GM21737 (cell line): ENCODE results near the gene RANBP17.

Experiments used
- ATAC-seq: cut with Tn5 transposase; IDR thresholded peaks from one replicate; pipeline ENCODE4 v1.9.1; 2021; ENCODE audit warnings: mild to moderate bottlenecking, moderate library complexity; ENCODE audit not compliant: unreplicated experiment

The RANBP17 gene

DNA sequence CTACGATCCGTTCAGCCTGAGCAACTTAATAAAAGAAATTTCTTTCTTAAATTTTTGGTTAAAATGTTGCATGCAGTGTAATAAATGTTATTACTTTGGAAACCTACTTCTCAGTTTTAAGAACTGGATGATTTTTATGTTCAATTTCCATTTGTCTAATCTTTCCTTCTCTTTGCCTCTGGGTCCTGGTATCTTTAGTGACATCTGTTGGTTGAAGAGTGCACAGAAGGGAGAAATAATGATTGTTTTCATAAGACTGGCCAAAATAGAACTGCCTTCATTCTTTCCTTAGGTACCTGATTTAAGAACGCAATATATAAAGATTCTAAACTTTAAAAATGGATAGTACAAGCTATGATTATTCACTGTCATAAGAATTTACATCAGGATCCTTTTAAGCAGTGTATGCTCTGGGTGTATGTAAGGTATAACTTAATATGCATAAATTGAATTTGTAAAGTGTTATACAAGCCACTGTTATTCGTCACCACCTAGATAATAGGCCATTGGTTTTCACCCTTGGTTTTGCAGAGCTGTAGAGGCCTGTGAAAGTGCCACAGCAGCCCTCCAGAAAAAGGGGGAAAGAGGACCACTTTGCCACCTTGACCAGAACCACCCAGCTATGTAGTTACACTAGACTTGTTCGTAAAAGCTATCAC lies 364.4 kb downstream of the RANBP17 start:
- ATAC-seq, result no peak

DNA sequence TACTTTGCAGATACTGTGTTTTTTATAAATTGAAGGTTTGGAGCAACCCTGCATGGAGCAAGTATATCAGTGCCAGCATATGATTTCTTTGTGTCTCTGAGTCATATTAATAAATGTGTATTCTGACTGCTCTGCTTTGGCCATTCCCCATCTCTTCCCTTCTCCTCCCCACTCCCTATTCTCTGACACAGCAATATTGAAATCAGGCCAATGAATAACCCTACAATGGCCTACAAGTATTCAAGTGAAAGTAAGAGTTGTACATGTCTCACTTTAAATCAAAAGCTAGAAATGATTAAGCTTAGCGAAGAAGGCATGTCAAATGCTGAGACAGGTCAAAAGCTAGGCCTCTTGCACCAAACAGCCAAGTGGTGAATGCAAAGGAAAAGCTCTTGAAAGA lies 365.0 kb downstream of the RANBP17 start:
- no peak for ATAC-seq

DNA sequence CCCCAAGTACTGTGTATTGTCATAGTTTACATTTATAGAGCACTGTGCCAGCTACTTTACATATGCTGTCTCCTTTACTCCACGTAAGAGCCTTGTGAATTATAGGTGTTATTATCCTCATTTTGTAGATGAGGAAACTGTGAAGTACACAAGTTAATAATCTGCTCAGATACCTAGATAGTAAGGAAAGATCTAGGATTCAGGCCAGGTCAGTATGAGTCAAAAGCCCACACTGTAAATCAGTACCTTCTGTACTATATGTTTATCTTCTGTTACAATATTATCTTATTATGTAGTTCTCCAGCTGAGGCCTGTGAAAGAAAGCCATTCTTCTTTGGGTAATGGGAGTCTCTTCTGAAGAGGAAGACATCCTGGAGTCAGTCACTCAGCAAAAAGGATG lies 374.8 kb downstream of the RANBP17 start:
- ATAC-seq, result no peak

DNA sequence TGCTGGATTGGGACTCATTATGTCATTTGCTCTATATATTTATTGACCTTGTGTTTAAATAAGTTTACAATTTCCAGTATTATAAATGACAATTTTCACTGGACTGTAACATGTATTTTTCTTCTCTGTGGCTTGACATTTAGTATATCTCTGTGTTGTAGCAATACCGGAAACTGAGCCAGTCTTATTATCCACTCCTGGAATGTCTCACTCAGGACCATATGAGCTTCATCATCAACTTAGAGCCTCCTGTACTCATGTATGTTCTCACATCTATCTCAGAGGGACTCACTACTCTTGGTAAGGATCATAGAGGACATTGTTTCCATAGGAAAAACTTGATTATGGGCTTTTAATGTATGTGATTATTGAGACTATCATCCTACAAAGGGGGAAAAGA lies 380.7 kb downstream of the RANBP17 start:
- no peak for ATAC-seq

DNA sequence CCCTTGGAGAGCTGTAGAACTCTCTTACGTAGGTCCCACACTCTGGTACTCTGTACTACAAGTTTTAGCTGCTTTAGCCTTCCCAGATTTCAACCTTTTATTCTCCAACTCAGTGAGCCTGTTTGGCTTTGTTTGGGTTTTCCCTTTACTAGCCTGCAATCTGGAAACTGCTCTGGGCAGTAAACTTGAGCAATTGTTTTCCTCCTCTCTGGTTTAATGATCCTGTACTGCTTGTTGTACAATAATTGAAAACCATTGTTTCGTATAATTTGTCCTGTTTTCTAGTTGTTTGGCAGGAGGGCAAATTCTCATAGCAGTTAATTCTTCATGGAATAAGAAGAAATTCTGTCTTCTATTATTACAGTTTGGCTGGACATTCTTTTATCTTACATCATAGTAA lies 384.4 kb downstream of the RANBP17 start:
- no peak for ATAC-seq

DNA sequence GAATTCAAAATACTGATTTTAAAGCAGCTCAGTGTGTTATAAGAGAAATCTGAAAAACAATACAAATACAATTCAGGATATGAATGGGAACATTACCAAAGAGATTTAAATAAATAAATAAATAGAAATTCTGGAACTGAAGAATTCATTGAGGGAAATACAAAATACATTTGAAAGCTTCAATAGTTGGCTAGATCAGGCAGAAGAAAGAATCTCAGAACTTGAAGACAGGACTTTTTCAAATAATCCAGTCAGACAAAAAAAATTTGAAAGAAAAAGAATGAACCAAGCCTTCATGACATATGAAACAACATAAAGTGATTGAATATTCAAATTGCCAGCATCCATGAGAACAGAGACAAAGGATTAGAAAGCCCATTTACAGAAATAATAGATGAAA lies 387.6 kb downstream of the RANBP17 start:
- ATAC-seq, result no peak

DNA sequence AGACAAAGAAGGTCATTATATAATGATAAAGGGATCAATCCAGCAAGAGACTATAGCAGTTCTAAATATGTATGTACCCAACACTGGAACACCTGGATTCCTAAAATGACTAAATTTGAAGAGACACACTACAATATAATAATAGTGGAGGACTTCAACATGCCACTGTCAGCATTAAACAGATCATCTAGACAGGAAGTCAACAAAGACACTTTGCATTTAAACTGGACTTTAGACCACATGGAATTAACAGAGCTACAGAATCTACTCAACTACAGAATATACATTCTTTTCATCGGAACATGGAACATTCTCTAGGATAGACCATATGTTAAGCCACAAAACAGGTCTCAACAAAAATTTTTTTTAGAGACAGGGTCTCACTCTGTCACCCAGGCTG lies 388.9 kb downstream of the RANBP17 start:
- ATAC-seq, result no peak

DNA sequence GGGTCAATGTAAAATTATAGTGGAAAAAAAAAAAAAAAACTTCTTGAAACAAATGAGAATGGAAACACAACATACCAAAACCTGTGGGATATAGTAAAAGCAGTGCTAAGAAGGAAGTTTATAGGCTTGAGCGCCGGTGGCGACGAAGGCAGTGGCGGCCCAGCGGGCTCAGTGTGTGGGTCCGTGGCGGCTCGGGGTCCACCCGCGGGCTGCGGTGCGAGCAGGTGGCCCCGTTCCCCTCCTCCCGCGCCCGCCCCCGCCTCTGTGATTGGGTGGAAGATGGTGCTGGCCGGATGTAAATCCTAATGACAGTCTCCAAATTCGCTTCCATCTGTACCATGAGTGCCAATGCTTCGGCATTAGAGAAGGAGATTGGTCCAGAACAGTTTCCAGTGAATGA lies 389.7 kb downstream of the RANBP17 start:
- no peak for ATAC-seq

DNA sequence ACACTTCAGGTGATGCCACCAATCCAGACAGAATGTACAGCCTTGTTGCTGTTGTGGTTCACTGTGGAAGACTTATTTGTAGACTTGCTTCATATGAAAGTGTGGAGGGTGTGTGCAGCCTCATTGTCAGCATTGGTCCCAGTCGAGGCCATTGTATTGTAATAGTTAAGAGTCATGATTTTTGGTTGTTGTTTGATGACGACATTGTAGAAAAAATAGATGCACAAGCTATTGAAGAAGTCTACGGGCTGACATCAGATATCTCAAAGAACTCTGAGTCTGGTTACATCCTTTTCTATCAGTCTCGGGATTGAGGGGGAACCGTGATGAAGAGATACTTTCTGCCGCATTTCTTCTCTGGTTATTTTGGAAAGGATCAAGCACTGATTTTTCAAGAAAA lies 390.9 kb downstream of the RANBP17 start:
- ATAC-seq, result no peak

DNA sequence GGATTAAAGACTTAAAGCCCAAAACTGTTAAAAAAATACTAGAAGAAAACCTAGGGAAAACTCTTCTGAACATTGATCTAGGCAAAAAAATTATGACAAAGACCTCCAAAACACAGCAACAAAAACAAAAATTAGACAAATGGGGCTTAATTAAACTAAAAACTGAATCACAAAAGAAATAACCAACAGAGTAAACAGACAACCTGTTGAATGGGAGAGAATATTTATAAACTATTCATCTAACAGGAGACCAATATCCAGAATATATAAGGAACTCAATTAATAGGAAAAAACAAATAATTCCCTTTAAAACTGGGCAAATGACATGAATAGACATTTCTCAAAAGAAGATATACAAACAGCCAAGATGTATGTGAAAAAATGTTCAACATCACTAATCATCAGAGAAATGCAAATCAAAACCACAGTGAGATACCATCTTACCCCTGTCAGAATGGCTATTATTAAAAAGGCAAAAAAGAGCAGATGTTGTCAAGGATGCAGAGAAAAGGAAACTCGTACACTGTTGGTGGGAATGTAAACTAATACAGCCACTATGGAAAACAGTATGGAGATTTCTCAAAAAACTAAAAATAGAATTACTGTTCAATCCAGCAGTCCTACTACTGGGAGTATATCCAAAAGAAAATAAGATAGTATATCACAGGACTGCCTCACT lies 397.1 kb downstream of the RANBP17 start:
- no peak for ATAC-seq

DNA sequence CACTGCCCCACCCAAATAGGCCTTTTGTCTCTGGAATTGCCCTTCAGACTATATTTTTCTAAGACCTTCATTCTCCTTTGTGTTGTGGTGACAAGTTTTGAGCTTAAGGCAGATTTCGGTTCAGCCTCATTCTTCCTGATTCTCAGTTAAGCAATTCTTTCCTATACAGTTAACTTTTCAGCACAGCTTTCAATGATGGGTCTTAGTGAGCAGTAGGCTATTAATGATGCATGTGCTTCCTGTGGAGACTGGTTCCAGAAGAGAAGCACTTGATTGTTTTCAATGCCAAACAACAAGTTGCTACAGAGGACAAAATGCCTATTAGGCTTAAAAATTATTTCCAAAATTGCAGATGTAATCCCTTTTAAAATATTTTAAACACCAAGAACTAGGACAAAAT lies 399.5 kb downstream of the RANBP17 start:
- no peak for ATAC-seq

DNA sequence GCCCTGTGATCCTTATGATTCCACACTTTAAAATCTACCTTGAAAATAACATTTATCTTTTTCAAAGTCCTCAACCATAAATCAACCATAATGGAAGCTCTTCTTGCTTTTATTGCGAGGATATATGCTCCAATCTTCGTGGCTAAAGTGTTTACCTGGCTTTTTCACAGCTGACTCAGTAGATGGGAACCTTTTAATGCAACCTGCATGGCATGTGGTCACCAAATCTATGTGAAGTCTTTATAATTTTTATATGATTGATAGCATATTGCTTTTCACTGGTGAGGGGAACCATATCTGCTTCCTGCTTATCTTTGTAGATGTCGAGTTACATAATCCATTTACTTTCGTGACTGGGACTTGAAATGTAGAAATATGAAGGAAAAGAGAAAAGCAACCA lies 400.1 kb downstream of the RANBP17 start:
- no peak for ATAC-seq

DNA sequence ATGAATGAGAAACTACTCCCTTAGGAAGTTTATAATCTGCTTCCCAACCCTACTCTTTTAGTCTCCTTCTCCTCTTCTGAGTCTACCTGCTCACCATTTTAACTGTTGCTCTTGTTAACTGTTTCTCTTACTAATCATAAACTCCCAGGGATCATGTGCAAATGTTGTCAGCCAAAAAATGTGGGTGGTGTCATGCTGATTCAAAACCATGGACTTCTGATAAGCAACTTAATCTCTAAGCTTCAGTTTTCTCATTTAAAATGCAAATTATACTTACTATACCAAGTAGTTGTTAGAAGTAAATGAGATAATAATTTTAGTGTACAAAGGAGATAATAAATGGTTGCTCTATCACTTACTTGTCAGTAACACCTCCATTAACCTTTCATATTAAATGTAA lies 401.4 kb downstream of the RANBP17 start:
- no peak for ATAC-seq

DNA sequence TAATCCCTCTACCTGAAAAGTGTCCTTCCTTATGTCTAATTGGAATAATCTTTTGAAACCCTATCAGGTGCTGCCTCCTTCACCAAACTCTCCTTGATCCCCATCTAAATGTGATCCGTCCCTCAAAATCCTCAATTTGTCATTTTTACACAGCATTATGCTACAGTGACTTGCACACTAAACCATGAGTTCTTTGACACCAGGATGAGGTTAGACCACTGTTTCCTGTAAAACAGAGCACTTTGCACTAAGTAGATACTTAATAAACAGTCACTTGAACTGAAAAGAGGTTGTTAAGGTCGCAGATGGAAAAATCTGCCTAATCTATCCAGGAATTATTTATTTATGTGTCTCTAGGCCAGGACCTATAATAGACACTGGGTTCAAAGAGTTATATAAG lies 403.0 kb downstream of the RANBP17 start:
- ATAC-seq, result no peak

DNA sequence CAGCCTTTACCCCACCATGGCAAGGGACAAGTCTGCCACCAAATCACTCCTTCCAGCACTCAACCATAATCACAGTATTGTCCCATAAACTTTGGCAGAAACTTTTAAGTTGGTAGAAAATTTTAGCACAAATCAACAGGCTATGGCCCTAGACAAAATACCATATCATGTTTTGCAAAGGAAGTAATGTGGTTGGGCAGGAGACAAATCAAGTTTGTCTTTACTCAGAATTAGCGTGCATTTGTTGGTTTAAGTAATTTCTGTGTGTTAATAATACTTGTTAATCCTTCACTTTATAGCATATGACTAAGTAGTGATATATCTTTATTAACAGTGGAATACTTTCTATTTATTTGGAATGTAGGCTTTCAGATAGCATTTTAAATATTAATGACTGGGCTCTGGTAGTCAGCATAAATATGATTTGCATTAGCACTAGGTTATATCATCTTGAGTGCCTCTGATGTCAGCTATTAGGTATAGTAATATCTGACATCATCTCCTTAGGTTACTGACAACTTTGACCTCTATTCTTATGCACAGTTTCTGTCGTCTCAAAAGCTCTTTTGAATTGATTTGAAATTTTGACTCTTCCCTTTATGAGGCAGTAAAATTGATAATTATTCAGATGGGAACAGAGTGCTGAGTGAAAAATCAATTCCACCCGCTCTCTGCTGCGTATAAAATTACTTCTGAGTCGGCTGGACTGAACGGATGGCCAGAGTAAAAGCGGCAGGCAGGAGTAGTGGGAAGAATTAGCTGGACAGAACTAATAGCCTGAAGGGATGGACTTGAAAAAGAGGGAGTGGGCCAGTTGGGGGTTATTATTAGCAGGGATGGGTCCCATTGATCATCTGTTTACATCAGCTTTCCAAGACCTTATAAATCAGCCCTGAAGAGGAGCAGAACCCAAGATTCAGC lies 407.1 kb downstream of the RANBP17 start:
- ATAC-seq, result no peak

DNA sequence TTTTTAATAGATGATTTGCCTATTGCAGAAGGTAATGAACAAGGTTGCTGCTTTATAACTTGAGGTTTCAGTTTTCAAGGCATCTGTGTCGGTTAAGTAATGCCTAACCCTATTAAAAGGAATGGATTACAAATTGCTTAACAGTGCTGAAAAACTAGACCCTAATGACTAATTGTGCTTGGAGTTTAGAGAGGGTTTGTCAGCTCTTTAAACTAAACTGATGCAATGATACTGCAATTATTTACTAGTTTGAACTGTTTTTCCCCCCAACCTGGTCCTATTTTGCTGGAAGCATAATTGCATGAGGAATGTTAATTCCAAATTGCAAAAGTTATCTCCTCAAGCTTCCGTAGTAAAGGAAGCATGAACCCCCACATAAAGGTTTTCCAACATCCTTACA lies 407.9 kb downstream of the RANBP17 start:
- ATAC-seq, result no peak

DNA sequence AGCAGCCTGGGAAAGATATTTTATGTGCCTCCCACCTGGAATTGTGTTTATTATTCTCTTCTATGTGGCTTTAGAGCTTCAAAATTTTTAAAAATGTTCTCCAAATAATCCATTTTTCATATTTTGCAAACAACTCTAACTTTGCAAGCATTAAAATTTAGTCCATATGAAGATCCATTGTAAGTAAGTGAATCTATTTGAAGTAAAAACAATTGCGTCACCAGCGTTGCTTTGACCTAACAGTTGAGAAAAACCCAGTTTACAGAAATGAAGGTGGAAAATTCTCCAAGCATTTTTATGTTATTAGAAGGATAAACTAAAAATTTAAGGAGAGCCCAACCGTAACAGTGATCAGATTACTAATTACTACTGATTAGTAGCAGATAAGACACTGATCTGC lies 408.3 kb downstream of the RANBP17 start:
- no peak for ATAC-seq

DNA sequence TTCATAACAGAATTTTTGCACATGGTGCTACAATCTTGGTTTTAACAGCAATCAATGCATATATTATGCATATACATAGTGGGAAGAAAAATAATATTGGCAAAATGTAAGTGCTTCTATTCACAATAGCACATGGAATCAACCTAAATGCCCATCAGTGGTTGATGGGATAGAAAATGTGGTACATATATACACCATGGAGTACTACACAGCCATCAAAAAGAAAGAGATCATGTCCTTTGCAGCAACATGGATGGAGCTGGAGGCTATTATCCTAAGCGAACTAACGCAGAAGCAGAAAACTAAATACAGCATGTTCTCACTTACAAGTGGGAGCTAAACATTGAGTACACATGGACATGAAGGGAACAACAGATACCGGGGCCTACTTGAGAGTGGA lies 410.0 kb downstream of the RANBP17 start:
- no peak for ATAC-seq

DNA sequence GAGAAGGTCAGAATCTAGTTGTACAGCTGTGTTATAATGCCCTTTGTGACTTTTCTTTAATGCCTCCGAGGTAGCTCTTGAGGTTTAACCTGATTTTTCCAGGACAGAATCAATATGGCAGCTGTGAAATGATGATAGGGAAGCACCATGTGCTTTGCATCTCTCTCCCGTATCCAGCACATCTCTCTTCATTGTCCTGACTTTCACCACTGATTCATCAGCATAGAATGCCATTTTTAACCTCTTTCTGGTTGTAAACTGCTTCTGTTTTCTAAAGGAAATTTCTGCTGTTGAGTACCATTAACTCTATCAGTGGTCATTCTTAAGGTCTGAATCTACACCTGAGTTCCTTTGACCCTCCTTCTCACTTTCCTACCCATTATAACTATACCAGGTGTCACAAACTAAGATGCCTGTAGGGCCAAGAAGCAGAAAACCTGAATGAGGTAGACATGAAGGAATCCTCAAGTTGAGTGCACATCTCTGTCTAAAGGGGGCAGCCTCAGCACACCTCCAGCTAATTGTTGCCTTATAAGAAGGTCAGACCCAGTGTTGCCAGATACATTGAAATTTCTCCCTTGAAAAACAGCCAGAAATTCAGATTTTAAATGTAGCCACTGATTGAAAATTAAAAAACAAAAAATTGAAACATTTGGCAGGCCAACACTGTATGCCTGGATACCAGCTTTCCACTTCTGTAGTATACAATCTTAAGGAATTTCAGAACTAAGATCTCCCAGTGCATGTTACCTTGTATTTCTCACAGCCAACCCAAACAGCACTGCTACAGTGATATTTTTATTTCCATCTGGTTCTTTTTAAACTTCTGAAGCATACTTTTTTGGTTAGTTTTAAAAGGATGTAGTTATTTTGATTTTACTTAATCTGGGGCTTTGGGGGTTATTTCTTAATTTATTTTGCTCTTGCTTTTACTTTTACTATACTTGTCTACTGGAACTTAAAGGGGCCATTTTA lies 411.5 kb downstream of the RANBP17 start:
- no peak for ATAC-seq

DNA sequence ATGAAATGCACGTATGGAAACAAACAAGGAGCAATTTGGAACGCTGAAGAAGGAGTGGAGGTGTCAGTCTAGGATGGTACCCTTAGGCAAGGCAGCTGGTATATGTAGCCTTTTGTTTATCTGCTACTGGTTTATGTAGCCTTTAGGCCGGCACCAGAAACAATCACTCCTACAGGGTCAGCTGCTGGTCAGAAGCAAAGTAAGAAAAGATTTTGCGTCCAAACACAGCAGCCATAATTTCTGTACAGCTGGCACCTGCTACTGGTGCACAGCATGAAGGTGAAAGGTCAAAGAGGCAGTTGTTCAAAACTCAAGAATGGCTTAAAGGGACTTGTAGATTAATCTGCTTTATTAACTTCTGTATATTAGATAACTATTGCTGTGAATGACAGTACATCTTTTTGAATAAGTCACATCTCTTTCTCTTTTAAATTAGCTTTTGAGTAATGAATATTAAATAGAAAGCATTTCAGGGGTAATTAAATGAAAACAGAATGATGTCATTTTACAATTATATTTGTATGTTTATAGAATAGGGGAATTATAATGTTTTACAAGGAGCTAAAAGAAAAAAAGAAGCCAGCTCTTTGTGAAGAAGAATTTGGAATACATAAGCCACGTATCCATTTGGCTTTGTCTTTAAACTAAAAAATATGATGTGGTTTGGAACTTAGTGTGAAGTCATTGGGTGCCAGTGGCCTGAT lies 414.2 kb downstream of the RANBP17 start:
- ATAC-seq, result no peak
